Transverse colon (tissue), 4 donors: ENCODE results near the gene SLC25A10. TPM values are rescaled to one million over a fixed set of nuclear protein-coding genes. Genes with fewer than 3 reads are reported as not detected.

Experiments used
- DNase-seq: peaks from one replicate; pipeline ENCODE4 v3.0.0-alpha.2; 2019
- H3K27ac ChIP-seq, 4 donors: fragments of 200-600 bp; sonication (generic); 2 replicates each; pipeline ENCODE4 v1.5.1; 2016 to 2018; ENCODE audit warnings: inconsistent platforms in 4 of 4
- H3K27me3 ChIP-seq: fragments of 200-600 bp; sonication (generic); 2 replicates; pipeline ENCODE4 v1.5.1; 2017; ENCODE audit warnings: inconsistent platforms
- H3K36me3 ChIP-seq, 4 donors: fragments of 200-600 bp; sonication (generic); 2 replicates each; pipeline ENCODE4 v1.5.1; 2017 to 2019; ENCODE audit warnings: inconsistent platforms in 4 of 4
- H3K4me1 ChIP-seq, 4 donors: fragments of 200-600 bp; sonication (generic); 2 replicates each; pipeline ENCODE4 v1.5.1; 2017 to 2020; ENCODE audit warnings: inconsistent platforms in 4 of 4
- H3K4me3 ChIP-seq, 4 donors: fragments of 200-600 bp; sonication (generic); 1 replicate in 1 of 4; 2 replicates in 3 of 4; pipeline versions ENCODE4 v1.5.1 to v1.6.1; 2017 to 2019; ENCODE audit warnings: inconsistent platforms in 4 of 4
- H3K9me3 ChIP-seq, 2 donors: fragments of 200-600 bp; sonication (generic); 2 replicates each; pipeline ENCODE4 v1.5.1; 2017 to 2019; ENCODE audit warnings: inconsistent platforms in 2 of 2
- EP300 ChIP-seq: sonication (generic); formaldehyde crosslinking; IDR thresholded peaks from one replicate; pipeline ENCODE4 v1.6.1; 2017; ENCODE audit warnings: antibody characterized with exemption, low read depth
- POLR2A ChIP-seq: fragments of 450-650 bp; IDR thresholded peaks from one replicate; pipeline ENCODE4 v1.6.1; 2016; ENCODE audit warnings: antibody characterized with exemption, mild to moderate bottlenecking, moderate library complexity
- POLR2AphosphoS5 ChIP-seq, 3 donors: sonication (generic); formaldehyde crosslinking; IDR thresholded peaks; one replicate each; pipeline ENCODE4 v1.6.1; 2016; ENCODE audit warnings: antibody characterized with exemption in 3 of 3
- WGBS, 2 donors: methylation state at CpG; one replicate each; pipeline ENCODE4 v1.1.5; 2018; ENCODE audit warnings: low coverage in 1 of 2; 5-methylcytosine and 5-hydroxymethylcytosine counted together
- in situ Hi-C, 4 donors: fragments of 200-750 bp; cut with MboI; loops; one replicate each; pipeline versions ENCODE4 v1.15.0 to v1.15.1; 2017; ENCODE audit warnings: low sequenced_read_pairs in 3 of 4, low pct_ligation_motif_present in 1 of 4, low pct_unique_long_range_greater_than_20kb in 1 of 4
- intact Hi-C: fragments of 100-400 bp; cut with DNase I; formaldehyde crosslinking; loops from one replicate; pipeline ENCODE4 v1.15.1; 2023; ENCODE audit warnings: low total_unique reads
- total RNA-seq, 4 donors: library from RNA; depleted of rRNA; stranded (reverse); fragments of >200 nt; gene quantifications; one replicate each; pipeline ENCODE4 v1.1.0, GENCODE V29; 2016
- TF ChIP-seq, protein P1 (sequence below), 5 experiments: fragments of 200-600 bp in 3 of 5; fragments of 450-650 bp in 2 of 5; sonication (generic) in 3 of 5; IDR thresholded peaks; 1 replicate in 2 of 5; 2 replicates in 3 of 5; pipeline ENCODE4 v1.5.1; 2016 to 2017; ENCODE audit warnings: antibody characterized with exemption in 5 of 5, inconsistent platforms in 3 of 5, mild to moderate bottlenecking in 2 of 5, moderate library complexity in 1 of 5

The SLC25A10 gene
- total RNA-seq, 4 donors from 2014 or later, result 25.1 to 64.8 (median 46.6) TPM

- intact Hi-C loops, result no loop called here
- Histone ChIP-seq H3K36me3 (no peaks in the 10 kb centered on the region), H3K9me3 (no peaks in the 10 kb centered on the region), H3K27ac (peak overlapping the region; percentile 58 to 81 (median 65)), H3K4me1 (peaks cover 7 to 21% (median 18%) of the 10 kb centered on the region in 4 donors), H3K4me3 (no peak overlapping the region), H3K27me3 (peaks cover 23% of the 10 kb centered on the region)
- TF ChIP-seq POLR2A (peak; percentile 29), EP300 (no peak), POLR2AphosphoS5 (IDR thresholded peaks at IDR 0.05) (peak in 1 of 3 donors; percentile 68)
- TF ChIP-seq, protein P1, sequence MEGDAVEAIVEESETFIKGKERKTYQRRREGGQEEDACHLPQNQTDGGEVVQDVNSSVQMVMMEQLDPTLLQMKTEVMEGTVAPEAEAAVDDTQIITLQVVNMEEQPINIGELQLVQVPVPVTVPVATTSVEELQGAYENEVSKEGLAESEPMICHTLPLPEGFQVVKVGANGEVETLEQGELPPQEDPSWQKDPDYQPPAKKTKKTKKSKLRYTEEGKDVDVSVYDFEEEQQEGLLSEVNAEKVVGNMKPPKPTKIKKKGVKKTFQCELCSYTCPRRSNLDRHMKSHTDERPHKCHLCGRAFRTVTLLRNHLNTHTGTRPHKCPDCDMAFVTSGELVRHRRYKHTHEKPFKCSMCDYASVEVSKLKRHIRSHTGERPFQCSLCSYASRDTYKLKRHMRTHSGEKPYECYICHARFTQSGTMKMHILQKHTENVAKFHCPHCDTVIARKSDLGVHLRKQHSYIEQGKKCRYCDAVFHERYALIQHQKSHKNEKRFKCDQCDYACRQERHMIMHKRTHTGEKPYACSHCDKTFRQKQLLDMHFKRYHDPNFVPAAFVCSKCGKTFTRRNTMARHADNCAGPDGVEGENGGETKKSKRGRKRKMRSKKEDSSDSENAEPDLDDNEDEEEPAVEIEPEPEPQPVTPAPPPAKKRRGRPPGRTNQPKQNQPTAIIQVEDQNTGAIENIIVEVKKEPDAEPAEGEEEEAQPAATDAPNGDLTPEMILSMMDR (IDR thresholded peaks at IDR 0.05), result peak in 1 of 5 experiments; percentile 21
- peak; percentile 78 for DNase-seq
- WGBS, 2 donors, result 57% methylated on average over 23 of the region's 23 CpGs; no CpG with 5 or more reads in 1 of the 2 donors
- in situ Hi-C loops, result no loop called here
These were observed 15.4 kb downstream of the SLC25A10 start for GRCh38 chr17:81727324-81728031.

- TF ChIP-seq POLR2AphosphoS5 (IDR thresholded peaks at IDR 0.05), result peak in 1 of 3 donors; percentile 58
- TF ChIP-seq EP300, result no peak
- TF ChIP-seq, protein P1 (IDR thresholded peaks at IDR 0.05), result peak; percentile 88 to 97 (median 92)
- TF ChIP-seq POLR2A, result no peak
- Histone ChIP-seq H3K4me3 (peak overlapping the region in 1 of 4 donors; percentile 3), H3K9me3 (no peaks in the 10 kb centered on the region), H3K27me3 (peaks cover 23% of the 10 kb centered on the region), H3K27ac (peak overlapping the region in 1 of 4 donors; percentile 42), H3K4me1 (peaks cover 9 to 28% (median 26%) of the 10 kb centered on the region in 4 donors), H3K36me3 (no peaks in the 10 kb centered on the region)
- WGBS, 2 donors, result 37% methylated on average over 32 of the region's 32 CpGs; no CpG with 5 or more reads in 1 of the 2 donors
- DNase-seq, result peak; percentile 89
- intact Hi-C loops, result no loop called here
- in situ Hi-C loops, result no loop called here
These were observed 21.7 kb downstream of the SLC25A10 start for GRCh38 chr17:81733507-81734404.

- intact Hi-C loops (no loop called here), in situ Hi-C loops (no loop called here)
These were observed 22.6 kb downstream of the SLC25A10 start for GRCh38 chr17:81734405-81735263.

More at GRCh38 chr17:81734405-81735263, 22.6 kb downstream of the SLC25A10 start:
- Histone ChIP-seq H3K36me3 (no peaks in the 10 kb centered on the region), H3K9me3 (no peaks in the 10 kb centered on the region), H3K4me1 (peaks cover 9 to 28% (median 26%) of the 10 kb centered on the region in 4 donors), H3K27ac (peak overlapping the region in 1 of 4 donors; percentile 42), H3K27me3 (peaks cover 18% of the 10 kb centered on the region), H3K4me3 (peak overlapping the region in 1 of 4 donors; percentile 3)
- TF ChIP-seq EP300 (no peak), POLR2AphosphoS5 (IDR thresholded peaks at IDR 0.05) (peak in 2 of 3 donors; percentile 11 to 27), POLR2A (no peak)
- 57% methylated on average over 35 of the region's 35 CpGs; no CpG with 5 or more reads in 1 of the 2 donors for WGBS, 2 donors
- peak; percentile 88 for DNase-seq
